CD4-positive, alpha-beta T cell (primary cell): ENCODE data around the gene ACSL4. TPM values are rescaled to one million over a fixed set of nuclear protein-coding genes. Genes with fewer than 3 reads are reported as not detected.
A peak's percentile ranks its signal among the peaks of the same experiment; 100 is the strongest.

Experiments used
- ATAC-seq: fragments of 200-7000 bp; cut with Tn5 transposase; one replicate; pipeline ENCODE4 v1.10.0; 2022; ENCODE audit warnings: mild to moderate bottlenecking; ENCODE audit not compliant: poor library complexity
- CTCF ChIA-PET: fragments of 350-600 bp; sonication (Branson Sonifier 250); formaldehyde crosslinking; loops from one replicate; lab custom pipeline; 2021; ENCODE audit warnings: antibody characterized with exemption, inconsistent platforms; lab: Charles Lee
- POLR2A ChIA-PET: fragments of 350-600 bp; sonication (Branson Sonifier 250); formaldehyde crosslinking; loops from one replicate; lab custom pipeline; 2021; ENCODE audit warnings: antibody characterized with exemption, inconsistent platforms; lab: Charles Lee
- DNase-seq, 14 experiments: peaks; one replicate each; pipeline ENCODE4 v3.0.0-alpha.2; 2013 to 2020; ENCODE audit warnings: mixed read lengths in 2 of 14
- H3K27ac ChIP-seq, 2 donors: one replicate each; pipeline versions ENCODE4 v1.5.1 to v1.7.0; 2013; ENCODE audit warnings: low read length in 2 of 2, low read depth in 1 of 2, mild to moderate bottlenecking in 1 of 2
- H3K27me3 ChIP-seq, 2 experiments: 1 replicate in 1 of 2; 2 replicates in 1 of 2; pipeline versions ENCODE4 v1.6.1 to v1.7.0; 2013; ENCODE audit warnings: low read length in 2 of 2, control low read depth in 1 of 2, mild to moderate bottlenecking in 1 of 2, moderate library complexity in 1 of 2; ENCODE audit not compliant: insufficient read depth in 2 of 2, control insufficient read depth in 1 of 2
- H3K36me3 ChIP-seq: one replicate; pipeline ENCODE4 v1.6.1; 2013; ENCODE audit warnings: low read length, control low read depth; ENCODE audit not compliant: insufficient read depth
- H3K4me1 ChIP-seq: one replicate; pipeline ENCODE4 v1.6.1; 2013; ENCODE audit warnings: low read length, control low read depth; ENCODE audit not compliant: insufficient read depth
- H3K4me3 ChIP-seq: one replicate; pipeline ENCODE4 v1.5.1; 2013; ENCODE audit warnings: mild to moderate bottlenecking, low read length, moderate library complexity
- H3K9me3 ChIP-seq, 2 experiments: 1 replicate in 1 of 2; 2 replicates in 1 of 2; pipeline versions ENCODE4 v1.6.1 to v1.7.0; 2013; ENCODE audit warnings: low read length in 2 of 2, mild to moderate bottlenecking in 2 of 2, control low read depth in 1 of 2, moderate library complexity in 1 of 2; ENCODE audit not compliant: control insufficient read depth in 1 of 2, insufficient read depth in 1 of 2
- H3K27ac Mint-ChIP-seq: one replicate; pipeline ENCODE4 v1.8.0; 2020; ENCODE audit warnings: mixed read lengths
- H3K27me3 Mint-ChIP-seq: one replicate; pipeline ENCODE4 v1.8.0; 2021; ENCODE audit warnings: mixed read lengths
- H3K36me3 Mint-ChIP-seq: one replicate; pipeline ENCODE4 v1.8.0; 2021; ENCODE audit warnings: low read depth, mixed read lengths
- H3K4me1 Mint-ChIP-seq: one replicate; pipeline ENCODE4 v1.8.0; 2021; ENCODE audit warnings: low read depth, mixed read lengths
- H3K4me3 Mint-ChIP-seq: one replicate; pipeline ENCODE4 v1.8.0; 2020; ENCODE audit warnings: mild to moderate bottlenecking, mixed read lengths
- H3K9me3 Mint-ChIP-seq: one replicate; pipeline ENCODE4 v1.8.0; 2020; ENCODE audit warnings: mixed read lengths
- intact Hi-C, 2 experiments: fragments of 100-400 bp; cut with DNase I in 1 of 2; cut with micrococcal nuclease in 1 of 2; formaldehyde crosslinking; loops; one replicate each; pipeline versions ENCODE4 v1.15.1 to v1.9.0; 2023 to 2025; cut with DNase I, micrococcal nuclease
- total RNA-seq, 174 experiments: library from RNA in 2 of 174; stranded (reverse) in 2 of 174; gene quantifications; one replicate each; pipeline ENCODE4 v1.2.3 and lab custom pipeline; 2021 to 2026
- TF ChIP-seq, protein P1 (sequence below): fragments of 200-600 bp; IDR thresholded peaks from one replicate; pipeline ENCODE4 v1.8.0; 2022; ENCODE audit warnings: antibody characterized with exemption, mild to moderate bottlenecking

ACSL4 gene
- total RNA-seq, 2 experiments from 2014 or later = 11.1 to 14.5 TPM

DNA sequence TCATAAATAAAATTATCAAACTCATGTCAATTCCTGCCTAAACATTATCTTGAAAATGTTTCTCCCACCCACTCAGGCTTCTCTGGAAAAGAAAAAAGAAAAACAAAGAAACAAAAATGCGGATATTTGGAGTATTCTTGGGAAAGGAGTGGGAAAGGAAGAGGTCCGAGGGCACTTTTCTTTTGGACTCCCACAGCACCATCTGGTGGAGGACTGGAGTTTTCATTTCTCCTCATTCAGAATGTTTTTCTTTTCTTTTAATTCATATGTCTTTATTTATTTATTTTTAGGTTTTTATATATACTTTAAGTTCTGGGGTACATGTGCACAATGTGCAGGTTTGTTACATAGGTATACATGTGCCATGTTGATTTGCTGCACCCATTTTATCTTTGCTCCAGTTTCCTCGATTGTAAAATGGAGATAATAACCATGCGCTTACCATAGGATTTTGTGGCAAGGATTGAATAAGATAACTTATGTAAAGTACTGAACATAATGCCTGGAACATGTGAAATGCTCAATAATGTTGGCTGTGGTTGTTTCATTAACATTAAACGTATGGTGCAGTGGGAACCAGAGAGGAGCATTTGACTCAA, 100.1 kb downstream of the ACSL4 start:
- no peaks in the 10 kb centered on the region for H3K4me1 Mint-ChIP-seq
- intact Hi-C loops = loop anchor here (5.0 kb wide), 1 partner anchor 146 kb away; no protein-coding TSS in a partner anchor
- H3K4me3 ChIP-seq = no peak overlapping the region
- no peaks in the 10 kb centered on the region for H3K4me1 ChIP-seq
- H3K27ac Mint-ChIP-seq = no peak overlapping the region
- no peaks in the 10 kb centered on the region for H3K27me3 Mint-ChIP-seq
- CTCF ChIA-PET = interaction anchor here (1.5 kb wide), 1 partner anchor 12 kb away, joined by 3 read pairs; no protein-coding TSS in a partner anchor
- no peaks in the 10 kb centered on the region for H3K27me3 ChIP-seq
- POLR2A ChIA-PET = no interaction called here
- H3K36me3 ChIP-seq = no peaks in the 10 kb centered on the region
- TF ChIP-seq, protein P1, sequence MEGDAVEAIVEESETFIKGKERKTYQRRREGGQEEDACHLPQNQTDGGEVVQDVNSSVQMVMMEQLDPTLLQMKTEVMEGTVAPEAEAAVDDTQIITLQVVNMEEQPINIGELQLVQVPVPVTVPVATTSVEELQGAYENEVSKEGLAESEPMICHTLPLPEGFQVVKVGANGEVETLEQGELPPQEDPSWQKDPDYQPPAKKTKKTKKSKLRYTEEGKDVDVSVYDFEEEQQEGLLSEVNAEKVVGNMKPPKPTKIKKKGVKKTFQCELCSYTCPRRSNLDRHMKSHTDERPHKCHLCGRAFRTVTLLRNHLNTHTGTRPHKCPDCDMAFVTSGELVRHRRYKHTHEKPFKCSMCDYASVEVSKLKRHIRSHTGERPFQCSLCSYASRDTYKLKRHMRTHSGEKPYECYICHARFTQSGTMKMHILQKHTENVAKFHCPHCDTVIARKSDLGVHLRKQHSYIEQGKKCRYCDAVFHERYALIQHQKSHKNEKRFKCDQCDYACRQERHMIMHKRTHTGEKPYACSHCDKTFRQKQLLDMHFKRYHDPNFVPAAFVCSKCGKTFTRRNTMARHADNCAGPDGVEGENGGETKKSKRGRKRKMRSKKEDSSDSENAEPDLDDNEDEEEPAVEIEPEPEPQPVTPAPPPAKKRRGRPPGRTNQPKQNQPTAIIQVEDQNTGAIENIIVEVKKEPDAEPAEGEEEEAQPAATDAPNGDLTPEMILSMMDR = no peak
- H3K36me3 Mint-ChIP-seq = no peaks in the 10 kb centered on the region
- no peaks in the 10 kb centered on the region for H3K9me3 Mint-ChIP-seq
- DNase-seq (peak in 1 of 14 experiments; percentile 2), ATAC-seq (no peak)
- H3K4me3 Mint-ChIP-seq = no peak overlapping the region
- H3K9me3 ChIP-seq = no peaks in the 10 kb centered on the region
- no peak overlapping the region for H3K27ac ChIP-seq

DNA sequence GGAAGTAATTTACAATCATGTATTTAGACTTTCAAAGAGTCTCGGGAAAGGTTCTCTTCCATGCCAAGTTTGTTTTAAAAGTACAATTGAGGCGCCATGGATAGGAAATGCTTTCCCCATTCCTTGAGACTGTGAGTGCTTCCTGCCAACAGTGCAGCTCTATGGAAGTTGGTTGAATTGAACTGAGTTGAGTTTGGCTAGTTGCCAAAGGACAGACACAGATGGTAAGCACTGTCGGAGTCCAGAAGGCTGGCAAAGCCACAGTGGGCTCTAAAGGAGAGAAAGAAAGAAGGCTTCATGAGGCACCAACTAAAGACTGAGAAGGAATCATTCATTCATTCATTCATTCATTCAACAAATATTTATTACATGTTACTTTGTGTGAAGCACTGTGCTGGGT, 103.7 kb downstream of the ACSL4 start:
- intact Hi-C loops = no loop called here
- Mint-ChIP-seq H3K9me3 (no peaks in the 10 kb centered on the region), H3K27ac (no peak overlapping the region), H3K36me3 (no peaks in the 10 kb centered on the region), H3K27me3 (no peaks in the 10 kb centered on the region), H3K4me3 (no peak overlapping the region), H3K4me1 (no peaks in the 10 kb centered on the region)
- ChIA-PET POLR2A (no interaction called here), CTCF (no interaction called here)
- Histone ChIP-seq H3K9me3 (no peaks in the 10 kb centered on the region), H3K36me3 (no peaks in the 10 kb centered on the region), H3K4me1 (no peaks in the 10 kb centered on the region), H3K27me3 (no peaks in the 10 kb centered on the region), H3K4me3 (no peak overlapping the region), H3K27ac (no peak overlapping the region)
- ATAC-seq = no peak
- TF ChIP-seq, protein P1 = no peak
- no peak for DNase-seq

DNA sequence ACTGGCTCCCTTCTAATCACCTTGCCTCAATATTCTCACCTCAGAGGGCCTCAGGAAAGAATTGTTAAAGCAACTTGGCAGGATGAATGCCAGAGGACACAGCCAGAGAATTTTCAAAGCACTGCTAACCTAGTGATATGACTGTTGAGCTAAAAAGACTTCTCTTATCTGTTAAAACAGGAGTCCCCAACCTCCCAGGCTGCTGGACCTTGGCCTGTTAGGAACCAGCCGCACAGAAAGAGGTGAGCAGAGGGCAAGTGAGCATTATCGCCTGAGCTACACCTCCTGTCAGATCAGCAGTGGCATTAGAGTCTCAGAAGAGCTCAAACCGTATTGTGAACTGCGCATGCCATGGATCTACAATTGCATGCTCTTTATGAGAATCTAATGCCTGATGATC, 106.4 kb downstream of the ACSL4 start:
- Mint-ChIP-seq H3K27ac (no peak overlapping the region), H3K36me3 (no peaks in the 10 kb centered on the region), H3K4me1 (no peaks in the 10 kb centered on the region), H3K27me3 (no peaks in the 10 kb centered on the region), H3K9me3 (no peaks in the 10 kb centered on the region), H3K4me3 (no peak overlapping the region)
- intact Hi-C loops = no loop called here
- H3K9me3 ChIP-seq = no peaks in the 10 kb centered on the region
- no peak for DNase-seq
- no peaks in the 10 kb centered on the region for H3K4me1 ChIP-seq
- ChIA-PET CTCF (no interaction called here), POLR2A (no interaction called here)
- TF ChIP-seq, protein P1 = no peak
- H3K4me3 ChIP-seq = no peak overlapping the region
- H3K27ac ChIP-seq = no peak overlapping the region
- no peaks in the 10 kb centered on the region for H3K27me3 ChIP-seq
- ATAC-seq = no peak
- no peaks in the 10 kb centered on the region for H3K36me3 ChIP-seq
